ENCODE data around the gene VPS36. TPM values are rescaled to one million over a fixed set of nuclear protein-coding genes. Genes with fewer than 3 reads are reported as not detected.

Gene VPS36
- total RNA-seq, 1 donor from 2014 or later = 72.7 TPM

DNA sequence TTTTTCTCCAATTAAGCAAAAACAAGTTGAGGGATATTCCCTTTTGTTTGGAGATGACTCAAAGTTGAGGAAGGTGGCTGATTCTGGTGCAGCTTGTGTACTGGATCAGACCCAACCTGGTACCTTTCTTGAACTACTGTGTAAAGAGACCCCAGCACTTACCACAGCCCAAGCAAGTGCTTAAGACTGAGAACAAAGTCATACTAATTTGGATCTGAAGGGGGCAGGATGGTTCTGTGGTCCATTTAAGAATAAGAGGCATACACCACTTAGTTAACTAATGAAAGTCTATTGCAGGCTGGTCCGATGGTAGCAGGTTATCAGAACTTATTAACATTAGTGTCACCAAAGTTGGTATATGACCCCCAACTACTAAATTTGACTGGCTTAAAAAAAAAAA lies 50.7 kb downstream of the VPS36 start:
- no peaks in the 10 kb centered on the region for H3F3A ChIP-seq (ENCODE audit: low read depth)

DNA sequence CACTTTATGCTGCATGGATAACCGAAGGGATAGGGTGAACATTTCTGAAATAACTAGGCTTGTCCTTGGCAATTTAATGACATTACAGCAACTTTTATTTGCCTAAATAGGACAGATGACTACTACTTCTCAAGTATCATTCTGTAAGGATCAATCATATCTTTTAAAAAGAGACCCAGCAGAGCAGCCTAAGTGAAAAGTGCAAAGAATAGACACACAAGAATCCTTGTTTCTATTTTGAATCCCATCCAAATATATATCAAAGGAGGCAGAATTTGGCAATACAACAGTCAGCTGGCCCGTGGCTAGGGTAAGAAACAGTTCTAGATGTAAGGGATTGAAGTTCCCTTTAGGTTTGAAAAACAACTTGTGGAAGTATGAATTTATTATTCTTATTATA lies 51.4 kb downstream of the VPS36 start:
- Histone ChIP-seq H3K36me3 (no peaks in the 10 kb centered on the region), H3K4me2 (no peak overlapping the region), H3K9me3 (ENCODE audit: low read depth) (no peaks in the 10 kb centered on the region), H3K79me2 (ENCODE audit: low read depth) (no peaks in the 10 kb centered on the region), H4K20me1 (ENCODE audit: low read depth) (no peaks in the 10 kb centered on the region), H3K27me3 (peaks cover 16% of the 10 kb centered on the region), H3K4me1 (no peaks in the 10 kb centered on the region), H2AFZ (replicated peaks) (no peak overlapping the region), H3F3A (ENCODE audit: low read depth) (no peaks in the 10 kb centered on the region), H3K9ac (no peak overlapping the region), H3K4me3 (no peak overlapping the region), H3K27ac (no peak overlapping the region)
- DNase-seq (ENCODE audit: low spot score) = no peak
- no peaks in the 10 kb centered on the region for H3K36me3 Mint-ChIP-seq
- H3K4me1 Mint-ChIP-seq = no peaks in the 10 kb centered on the region
- H3K9me3 Mint-ChIP-seq = no peaks in the 10 kb centered on the region
- no peak for TF ChIP-seq EZH2 (IDR thresholded peaks at IDR 0.05)
- peaks cover 3% of the 10 kb centered on the region for H3K27me3 Mint-ChIP-seq (ENCODE audit: insufficient read depth, low read depth)
- no peak overlapping the region for H3K27ac Mint-ChIP-seq
- H3K4me3 Mint-ChIP-seq = no peak overlapping the region

More for the DNA sequence above, 50.7 kb downstream of the VPS36 start:
- Histone ChIP-seq H3K4me1 (no peaks in the 10 kb centered on the region), H3K36me3 (no peaks in the 10 kb centered on the region), H3K9me3 (ENCODE audit: low read depth) (no peaks in the 10 kb centered on the region), H3K9ac (no peak overlapping the region), H3K79me2 (ENCODE audit: low read depth) (no peaks in the 10 kb centered on the region), H3K4me2 (no peak overlapping the region), H3K27me3 (peaks cover 23% of the 10 kb centered on the region), H2AFZ (replicated peaks) (no peak overlapping the region), H4K20me1 (ENCODE audit: low read depth) (no peaks in the 10 kb centered on the region), H3K27ac (no peak overlapping the region), H3K4me3 (no peak overlapping the region)
- Mint-ChIP-seq H3K36me3 (no peaks in the 10 kb centered on the region), H3K9me3 (no peaks in the 10 kb centered on the region), H3K27me3 (ENCODE audit: insufficient read depth, low read depth) (peaks cover 7% of the 10 kb centered on the region), H3K4me3 (no peak overlapping the region), H3K27ac (no peak overlapping the region), H3K4me1 (no peaks in the 10 kb centered on the region)
- DNase-seq (ENCODE audit: low spot score) = no peak
- TF ChIP-seq EZH2phosphoT487 (IDR thresholded peaks at IDR 0.05) (no peak), EZH2 (IDR thresholded peaks at IDR 0.05) (no peak)
- TF ChIP-seq, protein P1, sequence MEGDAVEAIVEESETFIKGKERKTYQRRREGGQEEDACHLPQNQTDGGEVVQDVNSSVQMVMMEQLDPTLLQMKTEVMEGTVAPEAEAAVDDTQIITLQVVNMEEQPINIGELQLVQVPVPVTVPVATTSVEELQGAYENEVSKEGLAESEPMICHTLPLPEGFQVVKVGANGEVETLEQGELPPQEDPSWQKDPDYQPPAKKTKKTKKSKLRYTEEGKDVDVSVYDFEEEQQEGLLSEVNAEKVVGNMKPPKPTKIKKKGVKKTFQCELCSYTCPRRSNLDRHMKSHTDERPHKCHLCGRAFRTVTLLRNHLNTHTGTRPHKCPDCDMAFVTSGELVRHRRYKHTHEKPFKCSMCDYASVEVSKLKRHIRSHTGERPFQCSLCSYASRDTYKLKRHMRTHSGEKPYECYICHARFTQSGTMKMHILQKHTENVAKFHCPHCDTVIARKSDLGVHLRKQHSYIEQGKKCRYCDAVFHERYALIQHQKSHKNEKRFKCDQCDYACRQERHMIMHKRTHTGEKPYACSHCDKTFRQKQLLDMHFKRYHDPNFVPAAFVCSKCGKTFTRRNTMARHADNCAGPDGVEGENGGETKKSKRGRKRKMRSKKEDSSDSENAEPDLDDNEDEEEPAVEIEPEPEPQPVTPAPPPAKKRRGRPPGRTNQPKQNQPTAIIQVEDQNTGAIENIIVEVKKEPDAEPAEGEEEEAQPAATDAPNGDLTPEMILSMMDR (IDR thresholded peaks at IDR 0.05) = no peak

- TF ChIP-seq EZH2phosphoT487 (IDR thresholded peaks at IDR 0.05) (no peak), EZH2 (IDR thresholded peaks at IDR 0.05) (no peak)
- TF ChIP-seq, protein P1 (IDR thresholded peaks at IDR 0.05) = no peak
- Histone ChIP-seq H3K4me2 (no peak overlapping the region), H3F3A (ENCODE audit: low read depth) (no peaks in the 10 kb centered on the region), H3K4me3 (no peak overlapping the region), H3K79me2 (ENCODE audit: low read depth) (no peaks in the 10 kb centered on the region), H3K36me3 (no peaks in the 10 kb centered on the region), H4K20me1 (ENCODE audit: low read depth) (no peaks in the 10 kb centered on the region), H3K9ac (no peak overlapping the region), H3K27me3 (no peaks in the 10 kb centered on the region), H3K4me1 (no peaks in the 10 kb centered on the region), H3K9me3 (ENCODE audit: low read depth) (no peaks in the 10 kb centered on the region), H3K27ac (no peak overlapping the region), H2AFZ (replicated peaks) (no peak overlapping the region)
- Mint-ChIP-seq H3K27ac (no peak overlapping the region), H3K4me1 (no peaks in the 10 kb centered on the region), H3K4me3 (no peak overlapping the region), H3K36me3 (no peaks in the 10 kb centered on the region), H3K27me3 (ENCODE audit: insufficient read depth, low read depth) (no peaks in the 10 kb centered on the region), H3K9me3 (no peaks in the 10 kb centered on the region)
- DNase-seq (ENCODE audit: low spot score) = no peak
Observed at GRCh38 chr13:52395704-52396103, 54.7 kb downstream of the VPS36 start.

DNA sequence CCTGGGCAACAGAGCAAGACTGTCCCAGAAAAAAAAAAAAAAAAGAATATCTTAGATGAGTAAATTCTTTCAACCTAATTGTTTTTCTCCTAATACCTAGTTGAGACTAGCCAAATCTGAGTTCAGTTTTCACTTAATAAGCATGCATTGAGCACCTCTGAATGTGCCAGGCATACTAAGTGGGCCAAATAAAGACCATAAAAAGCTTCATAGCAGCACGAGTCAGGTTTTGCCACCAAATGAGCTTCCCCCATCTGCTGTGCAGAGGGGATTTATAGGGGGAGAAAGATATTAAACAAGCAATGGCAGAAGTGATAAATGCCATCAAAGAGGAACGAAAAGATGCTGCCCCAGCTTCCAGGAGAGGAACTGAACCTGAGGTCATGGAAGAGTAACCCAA lies 55.8 kb downstream of the VPS36 start:
- H3K27me3 Mint-ChIP-seq (ENCODE audit: insufficient read depth, low read depth) = no peaks in the 10 kb centered on the region
- Histone ChIP-seq H3K79me2 (ENCODE audit: low read depth) (no peaks in the 10 kb centered on the region), H3K36me3 (no peaks in the 10 kb centered on the region), H3K4me2 (no peak overlapping the region), H3K27ac (no peak overlapping the region), H3K4me1 (no peaks in the 10 kb centered on the region), H3K9me3 (ENCODE audit: low read depth) (no peaks in the 10 kb centered on the region), H3F3A (ENCODE audit: low read depth) (no peaks in the 10 kb centered on the region), H3K27me3 (no peaks in the 10 kb centered on the region), H3K9ac (no peak overlapping the region), H4K20me1 (ENCODE audit: low read depth) (no peaks in the 10 kb centered on the region), H3K4me3 (no peak overlapping the region), H2AFZ (replicated peaks) (no peak overlapping the region)
- no peak overlapping the region for H3K4me3 Mint-ChIP-seq
- no peaks in the 10 kb centered on the region for H3K4me1 Mint-ChIP-seq
- no peaks in the 10 kb centered on the region for H3K36me3 Mint-ChIP-seq
- no peaks in the 10 kb centered on the region for H3K9me3 Mint-ChIP-seq
- no peak for TF ChIP-seq EZH2 (IDR thresholded peaks at IDR 0.05)
- TF ChIP-seq, protein P1 (IDR thresholded peaks at IDR 0.05) = no peak
- TF ChIP-seq EZH2phosphoT487 (IDR thresholded peaks at IDR 0.05) = no peak
- no peak for DNase-seq (ENCODE audit: low spot score)
- no peak overlapping the region for H3K27ac Mint-ChIP-seq

All from neural progenitor cell (in vitro differentiated cells).